Natural killer cell (primary cell): ENCODE results near the gene PLAC8. TPM values are rescaled to one million over a fixed set of nuclear protein-coding genes. Genes with fewer than 3 reads are reported as not detected.

ENCODE experiments used
- ATAC-seq, 3 donors: fragments of 150-1000 bp in 2 of 3; fragments of 200-7000 bp in 1 of 3; cut with Tn5 transposase; 1 replicate in 1 of 3; 2 replicates in 2 of 3; pipeline ENCODE4 v1.10.0; 2021; ENCODE audit warnings: mild to moderate bottlenecking in 2 of 3, moderate library complexity in 2 of 3
- DNase-seq, 2 donors: peaks; one replicate each; pipeline versions ENCODE4 v3.0.0 to v3.0.0-alpha.2; 2013 to 2021; ENCODE audit warnings: mixed read lengths in 1 of 2
- H3K27ac ChIP-seq: one replicate; pipeline ENCODE4 v1.5.1; 2013; ENCODE audit warnings: mild to moderate bottlenecking, low read length
- H3K27me3 ChIP-seq: one replicate; pipeline ENCODE4 v1.6.1; 2013; ENCODE audit warnings: low read length; ENCODE audit not compliant: control insufficient read depth, insufficient read depth
- H3K36me3 ChIP-seq: one replicate; pipeline ENCODE4 v1.6.1; 2013; ENCODE audit warnings: low read length; ENCODE audit not compliant: control insufficient read depth, insufficient read depth
- H3K4me1 ChIP-seq: one replicate; pipeline ENCODE4 v1.6.1; 2013; ENCODE audit warnings: low read length; ENCODE audit not compliant: control insufficient read depth, insufficient read depth
- H3K4me3 ChIP-seq: one replicate; pipeline ENCODE4 v1.5.1; 2013; ENCODE audit warnings: low read length
- H3K9me3 ChIP-seq: one replicate; pipeline ENCODE4 v1.6.1; 2013; ENCODE audit warnings: low read length; ENCODE audit not compliant: control insufficient read depth, insufficient read depth
- H3K27ac Mint-ChIP-seq, 2 donors: one replicate each; pipeline ENCODE4 v1.8.0; 2022; ENCODE audit warnings: mild to moderate bottlenecking in 2 of 2, mixed read lengths in 2 of 2, moderate library complexity in 1 of 2
- H3K27me3 Mint-ChIP-seq, 2 donors: one replicate each; pipeline ENCODE4 v1.8.0; 2022; ENCODE audit warnings: low read depth in 2 of 2, mixed read lengths in 2 of 2
- H3K36me3 Mint-ChIP-seq: one replicate; pipeline ENCODE4 v1.8.0; 2022; ENCODE audit warnings: mixed read lengths
- H3K4me1 Mint-ChIP-seq, 2 donors: one replicate each; pipeline ENCODE4 v1.8.0; 2022; ENCODE audit warnings: mixed read lengths in 2 of 2
- H3K4me3 Mint-ChIP-seq: one replicate; pipeline ENCODE4 v1.8.0; 2022; ENCODE audit warnings: mild to moderate bottlenecking, moderate library complexity, mixed read lengths
- H3K9me3 Mint-ChIP-seq, 2 donors: one replicate each; pipeline ENCODE4 v1.8.0; 2022; ENCODE audit warnings: mixed read lengths in 2 of 2
- CTCF ChIP-seq: fragments of 200-600 bp; IDR thresholded peaks from one replicate; pipeline ENCODE4 v1.8.0; 2022; ENCODE audit warnings: antibody characterized with exemption
- WGBS: methylation state at CpG from one replicate; pipeline ENCODE4 v1.1.7; 2013; ENCODE audit warnings: missing lambda C conversion rate; ENCODE audit not compliant: insufficient coverage; 5-methylcytosine and 5-hydroxymethylcytosine counted together
- intact Hi-C: fragments of 100-400 bp; cut with micrococcal nuclease; formaldehyde crosslinking; loops from one replicate; pipeline ENCODE4 v1.14.2; 2022
- total RNA-seq, 4 donors: library from RNA; stranded (reverse); fragments of 120-200 nt in 1 of 4; gene quantifications; one replicate each; pipeline versions ENCODE4 v1.2.3 to v1.2.4, GENCODE V29; 2013 to 2022

Gene PLAC8
- total RNA-seq, 3 donors from 2014 or later (not counting 1 experiment from before 2014, with no cell fraction given) = 684 to 889 (median 821) TPM

DNA sequence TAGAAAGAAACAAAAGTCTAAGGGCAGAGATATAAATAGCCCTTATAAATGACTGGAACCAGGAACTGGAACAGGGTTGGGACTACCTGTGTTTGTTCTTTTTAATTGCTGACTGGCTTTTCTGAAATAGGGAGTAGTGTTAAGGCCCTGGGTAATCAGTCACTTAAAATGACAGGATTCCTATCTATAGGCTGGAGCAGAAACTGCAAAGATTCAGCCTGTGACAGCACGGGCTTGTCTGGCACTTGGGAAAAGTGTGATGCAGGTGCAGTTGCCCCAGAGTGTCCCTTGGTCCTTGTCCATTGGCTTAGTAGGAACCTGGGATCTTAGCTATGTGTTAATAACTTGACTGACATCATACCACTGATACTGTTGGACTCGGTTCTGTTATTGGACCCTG lies 14.7 kb upstream of the PLAC8 start:
- peak overlapping the region in 1 of 2 donors; percentile 19 for H3K27ac Mint-ChIP-seq
- no peaks in the 10 kb centered on the region for H3K36me3 Mint-ChIP-seq
- peaks cover 16% of the 10 kb centered on the region for H3K4me1 ChIP-seq
- no peak overlapping the region for H3K4me3 ChIP-seq
- H3K4me3 Mint-ChIP-seq = no peak overlapping the region
- H3K9me3 ChIP-seq = no peaks in the 10 kb centered on the region
- H3K9me3 Mint-ChIP-seq = no peaks in the 10 kb centered on the region
- H3K27ac ChIP-seq = no peak overlapping the region
- intact Hi-C loops = loop anchor here (5.0 kb wide), 1 partner anchor 123 kb away; no protein-coding TSS in a partner anchor
- H3K36me3 ChIP-seq = no peaks in the 10 kb centered on the region
- no peaks in the 10 kb centered on the region for H3K27me3 Mint-ChIP-seq
- no peaks in the 10 kb centered on the region for H3K27me3 ChIP-seq
- 94% methylated on average over 2 of the region's 2 CpGs for WGBS
- no peak for ATAC-seq
- peaks cover 15 to 29% of the 10 kb centered on the region in 2 donors for H3K4me1 Mint-ChIP-seq
- no peak for TF ChIP-seq CTCF
- DNase-seq = no peak

DNA sequence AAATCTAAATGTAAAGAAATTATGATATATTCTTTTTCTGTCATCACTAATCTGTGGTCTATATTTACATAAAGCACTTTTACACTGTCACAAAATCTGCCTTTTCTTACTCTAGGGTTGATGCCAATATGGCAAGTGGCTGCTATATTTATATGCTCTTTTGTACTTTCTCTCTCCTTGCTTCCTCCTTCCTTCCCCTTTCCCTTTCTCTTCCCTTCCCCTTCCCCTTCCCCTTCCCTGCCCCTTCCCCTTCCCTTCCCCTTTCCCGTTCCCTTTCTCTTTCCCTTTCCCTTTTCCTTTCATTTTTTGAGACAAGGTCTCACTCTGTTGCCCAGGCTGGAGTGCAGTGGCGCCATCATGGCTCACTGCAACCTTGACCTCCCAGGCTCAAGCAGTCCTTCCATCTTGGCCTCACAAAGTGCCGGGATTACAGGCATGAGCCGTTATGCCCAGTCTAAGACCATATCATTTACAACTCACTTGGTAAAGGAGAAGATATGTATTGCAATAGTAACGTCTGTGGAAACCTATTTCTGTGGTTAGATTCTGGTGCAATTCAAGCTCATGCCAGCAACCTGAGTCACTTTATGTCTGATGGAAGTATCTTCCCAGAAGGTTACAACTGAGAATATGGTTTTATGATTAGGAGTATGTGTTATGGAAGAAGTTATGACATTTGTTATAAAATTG lies 13.9 kb upstream of the PLAC8 start:
- Histone ChIP-seq H3K4me1 (peaks cover 25% of the 10 kb centered on the region), H3K27me3 (no peaks in the 10 kb centered on the region), H3K36me3 (no peaks in the 10 kb centered on the region), H3K4me3 (no peak overlapping the region), H3K9me3 (no peaks in the 10 kb centered on the region), H3K27ac (no peak overlapping the region)
- Mint-ChIP-seq H3K36me3 (no peaks in the 10 kb centered on the region), H3K9me3 (no peaks in the 10 kb centered on the region), H3K4me1 (peaks cover 24 to 33% of the 10 kb centered on the region in 2 donors), H3K27ac (peak overlapping the region; percentile 19 to 32), H3K27me3 (no peaks in the 10 kb centered on the region), H3K4me3 (no peak overlapping the region)
- intact Hi-C loops = loop anchor here (5.0 kb wide), 1 partner anchor 124 kb away; no protein-coding TSS in a partner anchor
- no peak for DNase-seq
- ATAC-seq = peak in 1 of 3 donors; percentile 58
- TF ChIP-seq CTCF = no peak
- WGBS = 73% methylated on average over 3 of the region's 5 CpGs

DNA sequence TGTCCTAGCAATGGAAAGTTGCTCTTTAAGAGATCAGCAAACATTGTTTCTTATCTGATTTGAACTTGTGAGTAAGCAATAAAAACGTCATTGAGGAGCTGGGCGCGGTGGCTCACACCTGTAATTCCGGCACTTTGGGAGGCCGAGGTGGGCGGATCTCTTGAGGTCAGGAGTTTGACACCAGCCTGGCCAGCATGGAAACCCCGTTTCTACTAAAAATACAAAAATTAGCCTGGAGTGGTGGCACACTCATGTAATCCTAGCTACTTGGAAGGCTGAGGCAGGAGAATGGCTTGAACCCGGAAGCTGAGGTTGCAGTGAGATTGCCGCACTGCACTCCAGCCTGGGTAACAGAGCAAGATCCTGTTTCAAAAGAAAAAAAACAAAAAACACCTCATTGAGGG lies 11.2 kb upstream of the PLAC8 start:
- H3K4me3 ChIP-seq = peak overlapping the region; percentile 4

More for the DNA sequence above, 11.2 kb upstream of the PLAC8 start:
- Mint-ChIP-seq H3K27ac (peak overlapping the region; percentile 84 to 89), H3K4me3 (peak overlapping the region; percentile 81), H3K36me3 (no peaks in the 10 kb centered on the region), H3K4me1 (peaks cover 25 to 30% of the 10 kb centered on the region in 2 donors), H3K27me3 (no peaks in the 10 kb centered on the region), H3K9me3 (no peaks in the 10 kb centered on the region)
- ATAC-seq (peak; percentile 75 to 81 (median 75)), DNase-seq (peak; percentile 57 to 71)
- H3K27ac ChIP-seq = peak overlapping the region; percentile 68
- 42% methylated on average over 9 of the region's 9 CpGs for WGBS
- no peaks in the 10 kb centered on the region for H3K9me3 ChIP-seq
- H3K36me3 ChIP-seq = no peaks in the 10 kb centered on the region
- H3K4me1 ChIP-seq = peaks cover 25% of the 10 kb centered on the region
- no peak for TF ChIP-seq CTCF
- intact Hi-C loops = loop anchor here (5.0 kb wide), 1 partner anchor 127 kb away; no protein-coding TSS in a partner anchor
- no peaks in the 10 kb centered on the region for H3K27me3 ChIP-seq
